DOHH2 (cell line): Measurements from ENCODE around the gene HAO2.

Experiments
- CTCF ChIP-seq: fragments of 200-600 bp; sonication (generic); IDR thresholded peaks from one replicate; pipeline ENCODE4 v1.5.1; 2014; ENCODE audit warnings: antibody characterized with exemption, mild to moderate bottlenecking, low read depth, low read length; ENCODE audit not compliant: poor library complexity, severe bottlenecking
- EZH2phosphoT487 ChIP-seq: fragments of 200-600 bp; sonication (generic); IDR thresholded peaks from 2 replicates; pipeline ENCODE4 v1.6.1; 2017; ENCODE audit warnings: borderline replicate concordance, mild to moderate bottlenecking, antibody characterized with exemption, low read length, moderate library complexity, mixed read lengths

GRCh38 chr1:119420638-119421037 is 52.1 kb downstream of the HAO2 start:
- TF ChIP-seq CTCF (no peak), EZH2phosphoT487 (no peak)
